GM12892 (cell line): ENCODE measurements around the gene ATXN1.

Experiments used
- POLR2A ChIP-seq: IDR thresholded peaks from 2 replicates; pipeline ENCODE4 v1.6.1; 2011; ENCODE audit warnings: low read depth, low read length, control low read depth
- POLR2AphosphoS5 ChIP-seq: IDR thresholded peaks from 2 replicates; pipeline ENCODE4 v1.6.1; 2011; ENCODE audit warnings: low read depth, low read length, control low read depth

DNA sequence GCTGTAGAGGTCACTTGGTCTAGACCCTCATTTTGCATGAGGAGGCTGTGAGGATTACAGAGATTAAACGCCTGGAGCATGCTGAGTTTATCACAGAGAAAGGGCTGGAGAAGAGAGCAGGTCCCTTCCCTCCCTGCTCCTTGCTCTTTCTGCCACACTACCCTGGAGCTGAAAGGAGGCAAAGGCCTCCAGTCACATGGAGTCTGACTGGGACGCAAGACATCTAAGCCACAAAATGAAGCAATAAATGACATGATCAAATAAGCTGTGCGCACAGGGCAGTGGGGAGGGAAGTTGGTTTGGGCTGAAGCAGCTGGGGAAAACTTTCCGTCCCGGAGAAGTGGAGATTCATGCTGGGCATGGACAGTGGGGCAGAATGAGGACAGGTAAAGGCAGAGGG is 33.3 kb downstream of the ATXN1 start:
- TF ChIP-seq POLR2AphosphoS5 (no peak), POLR2A (no peak)
